IMR-90 (cell line): ENCODE measurements around the gene RPS19BP1. TPM values are rescaled to one million over a fixed set of nuclear protein-coding genes. Genes with fewer than 3 reads are reported as not detected.
A peak's percentile ranks its signal among the peaks of the same experiment; 100 is the strongest.

Experiments
- ATAC-seq: fragments of 200-7000 bp; cut with Tn5 transposase; 2 replicates; pipeline ENCODE4 v1.9.1; 2020; ENCODE audit warnings: low read depth, mild to moderate bottlenecking, moderate library complexity
- BruUV-seq: library from RNA; stranded (reverse); fragments of 400-500 nt; replicated peaks from 2 replicates; lab custom pipeline; 2021; lab: Mats Ljungman, UMichigan
- CTCF ChIA-PET: fragments of 300-600 bp; formaldehyde crosslinking; extraction: SDS; loops from one replicate; lab custom pipeline; 2021; ENCODE audit warnings: antibody characterized with exemption; lab: Yijun Ruan, JAX
- POLR2A ChIA-PET: fragments of 300-600 bp; sonication (Branson Sonifier 250); formaldehyde crosslinking; loops from one replicate; lab custom pipeline; 2022; ENCODE audit warnings: antibody characterized with exemption; ENCODE audit not compliant: unreplicated experiment; lab: Charles Lee
- DNase-seq: peaks from one replicate; pipeline ENCODE4 v3.0.0; 2013
- H2AFZ ChIP-seq: replicated peaks from 2 replicates; pipeline ENCODE3; 2013; ENCODE audit warnings: low read length, mild to moderate bottlenecking; ENCODE audit not compliant: poor library complexity
- H2AK5ac ChIP-seq: 2 replicates; pipeline ENCODE4 v1.6.1; 2013; ENCODE audit warnings: low read depth, low read length, inconsistent platforms
- H2AK9ac ChIP-seq: replicated peaks from 2 replicates; pipeline ENCODE3; 2013; ENCODE audit warnings: mild to moderate bottlenecking, low read depth, low read length, moderate library complexity; ENCODE audit not compliant: poor library complexity
- H2BK120ac ChIP-seq: 2 replicates; pipeline ENCODE4 v1.6.1; 2013; ENCODE audit warnings: low read depth, low read length, inconsistent platforms
- H2BK15ac ChIP-seq: 3 replicates; pipeline ENCODE4 v1.6.1; 2013; ENCODE audit warnings: low read depth, low read length, inconsistent platforms
- H2BK20ac ChIP-seq: 2 replicates; pipeline ENCODE4 v1.6.1; 2013; ENCODE audit warnings: low read depth, mild to moderate bottlenecking, inconsistent platforms, low read length, moderate library complexity
- H2BK5ac ChIP-seq: 2 replicates; pipeline ENCODE4 v1.6.1; 2013; ENCODE audit warnings: mild to moderate bottlenecking, low read depth, low read length, inconsistent platforms; ENCODE audit not compliant: poor library complexity, severe bottlenecking
- H3K14ac ChIP-seq: replicated peaks from 2 replicates; pipeline ENCODE4 v1.6.1; 2013; ENCODE audit warnings: low read depth, low read length, inconsistent platforms
- H3K18ac ChIP-seq: 2 replicates; pipeline ENCODE4 v1.6.1; 2013; ENCODE audit warnings: low read depth, low read length, control low read depth
- H3K23ac ChIP-seq: 2 replicates; pipeline ENCODE4 v1.6.1; 2013; ENCODE audit warnings: low read depth, low read length, inconsistent platforms
- H3K27ac ChIP-seq: 2 replicates; pipeline ENCODE4 v1.5.1; 2013; ENCODE audit warnings: mild to moderate bottlenecking, control low read depth, low read length; ENCODE audit not compliant: insufficient read depth
- H3K27me3 ChIP-seq: 2 replicates; pipeline ENCODE4 v1.6.1; 2013; ENCODE audit warnings: low read length; ENCODE audit not compliant: control insufficient read depth, insufficient read depth
- H3K36me3 ChIP-seq: 2 replicates; pipeline ENCODE4 v1.6.1; 2013; ENCODE audit warnings: low read length, mixed read lengths; ENCODE audit not compliant: control insufficient read depth, insufficient read depth
- H3K4ac ChIP-seq: 2 replicates; pipeline ENCODE4 v1.6.1; 2013; ENCODE audit warnings: low read depth, low read length, inconsistent platforms
- H3K4me1 ChIP-seq: 2 replicates; pipeline ENCODE4 v1.6.1; 2013; ENCODE audit warnings: low read length, mixed read lengths; ENCODE audit not compliant: control insufficient read depth, insufficient read depth
- H3K4me2 ChIP-seq: 2 replicates; pipeline ENCODE4 v1.6.1; 2013; ENCODE audit warnings: low read depth, mild to moderate bottlenecking, control low read depth, low read length, moderate library complexity
- H3K4me3 ChIP-seq: 2 replicates; pipeline ENCODE4 v1.5.1; 2013; ENCODE audit warnings: low read depth, mild to moderate bottlenecking, control low read depth, low read length, moderate library complexity; ENCODE audit not compliant: insufficient read depth
- H3K56ac ChIP-seq: 2 replicates; pipeline ENCODE4 v1.6.1; 2013; ENCODE audit warnings: low read length, inconsistent platforms; ENCODE audit not compliant: insufficient read depth; ENCODE audit errors: extremely low read depth
- H3K79me1 ChIP-seq, 2 experiments: 2 replicates each; pipeline ENCODE4 v1.6.1; 2013; ENCODE audit warnings: low read length in 2 of 2, inconsistent platforms in 1 of 2, low read depth in 1 of 2
- H3K9ac ChIP-seq: 2 replicates; pipeline ENCODE4 v1.6.1; 2013; ENCODE audit warnings: low read depth, low read length, control low read depth
- H3K9me1 ChIP-seq: 2 replicates; pipeline ENCODE4 v1.6.1; 2013; ENCODE audit warnings: low read length, inconsistent platforms; ENCODE audit not compliant: insufficient read depth
- H3K9me3 ChIP-seq: 2 replicates; pipeline ENCODE4 v1.6.1; 2013; ENCODE audit warnings: low read length; ENCODE audit not compliant: control insufficient read depth, insufficient read depth
- H4K20me1 ChIP-seq: 2 replicates; pipeline ENCODE4 v1.6.1; 2013; ENCODE audit warnings: low read length, inconsistent platforms; ENCODE audit not compliant: insufficient read depth
- H4K5ac ChIP-seq: 2 replicates; pipeline ENCODE4 v1.6.1; 2013; ENCODE audit warnings: mild to moderate bottlenecking, low read depth, low read length, control low read depth
- H4K8ac ChIP-seq, 2 experiments: 2 replicates each; pipeline ENCODE4 v1.6.1; 2013; ENCODE audit warnings: low read depth in 2 of 2, low read length in 2 of 2, control low read depth in 1 of 2, inconsistent platforms in 1 of 2
- H4K91ac ChIP-seq: 2 replicates; pipeline ENCODE4 v1.6.1; 2013; ENCODE audit warnings: low read depth, low read length, inconsistent platforms; ENCODE audit not compliant: insufficient read depth
- SMC3 ChIP-seq: fragments of 150-350 bp; IDR thresholded peaks from 2 replicates; pipeline ENCODE4 v1.6.1; 2016; ENCODE audit warnings: low read depth, mild to moderate bottlenecking, antibody characterized with exemption, low read length, moderate library complexity
- WGBS, 2 experiments: methylation state at CpG; one replicate each; pipeline versions ENCODE4 v1.1.5 to v1.1.7; 2013; ENCODE audit warnings: missing lambda C conversion rate in 2 of 2; ENCODE audit not compliant: insufficient read length in 1 of 2; ENCODE audit errors: extremely low coverage in 2 of 2; 5-methylcytosine and 5-hydroxymethylcytosine counted together
- dilution Hi-C: fragments of 300-500 bp; cut with HindIII; formaldehyde crosslinking; loops from one replicate; pipeline ENCODE4 v1.14.3; 2018; ENCODE audit warnings: low sequenced_read_pairs; ENCODE audit not compliant: unreplicated experiment
- in situ Hi-C: fragments of 300-500 bp; cut with MboI; formaldehyde crosslinking; loops from 3 replicates; pipeline ENCODE4 v1.14.3; 2019; ENCODE audit warnings: low sequenced_read_pairs, inconsistent platforms, mixed read lengths
- intact Hi-C: fragments of 100-400 bp; cut with micrococcal nuclease; formaldehyde crosslinking; loops from 2 replicates; pipeline ENCODE4 v1.10.0; 2022
- polyA plus RNA-seq, 3 experiments: library from polyadenylated mRNA; depleted of rRNA; stranded (reverse); fragments of >200 nt; gene quantifications; 2 replicates each; pipeline ENCODE4 v1.2.3, GENCODE V29; 2012; ENCODE audit warnings: low replicate concordance in 1 of 3
- total RNA-seq: library from RNA; depleted of rRNA; stranded (reverse); fragments of >200 nt; gene quantifications from 2 replicates; pipeline ENCODE4 v1.2.3, GENCODE V29; 2012

RPS19BP1 gene
- total and polyA plus RNA-seq, 2 of the 4 experiments (the other 2 are of a cell fraction) = 33.0 to 95.4 TPM

- Histone ChIP-seq H2AFZ (no peak overlapping the region), H2AK5ac (no peak overlapping the region), H2BK20ac (no peak overlapping the region), H4K8ac (no peak overlapping the region), H3K36me3 (no peaks in the 10 kb centered on the region), H3K9ac (no peak overlapping the region), H3K4ac (no peak overlapping the region), H3K79me1 (no peaks in the 10 kb centered on the region), H2AK9ac (no peak overlapping the region), H3K4me1 (peaks cover 2% of the 10 kb centered on the region; the same call in 1 of the 2 replicates), H3K27me3 (peaks cover 50% of the 10 kb centered on the region), H3K9me1 (peaks cover 9% of the 10 kb centered on the region), H3K4me2 (no peak overlapping the region), H3K4me3 (no peak overlapping the region), H4K5ac (no peak overlapping the region), H2BK15ac (no peak overlapping the region), H4K91ac (no peak overlapping the region), H3K9me3 (no peaks in the 10 kb centered on the region), H2BK5ac (peak overlapping the region; percentile 67), H3K18ac (no peak overlapping the region), H2BK120ac (no peak overlapping the region), H3K23ac (no peak overlapping the region), H4K20me1 (no peaks in the 10 kb centered on the region), H3K14ac (no peak overlapping the region), H3K56ac (no peak overlapping the region), H3K27ac (no peak overlapping the region)
- TF ChIP-seq SMC3 = no peak
- dilution Hi-C loops = no loop called here
- in situ Hi-C loops = no loop called here
- no TSS peak for BruUV-seq
- 69 to 100% methylated on average over 1 to 8 of the region's 9 CpGs for WGBS, 2 experiments
- ATAC-seq = no peak
- CTCF ChIA-PET = interaction anchor here (1.2 kb wide), 1 partner anchor 462 kb away, joined by 3 read pairs; no protein-coding TSS in a partner anchor
- intact Hi-C loops = no loop called here
- POLR2A ChIA-PET = no interaction called here
- DNase-seq = no peak
Observed at GRCh38 chr22:39562839-39563489, 30.4 kb upstream of the RPS19BP1 start.
